Heart left ventricle (tissue), 13 donors: Measurements from ENCODE around the gene LRRC58.

ENCODE experiments used
- POLR2A ChIP-seq, 2 donors: fragments of 450-650 bp; IDR thresholded peaks; one replicate each; pipeline ENCODE4 v1.6.1; 2017; ENCODE audit warnings: antibody characterized with exemption in 2 of 2, mild to moderate bottlenecking in 2 of 2, moderate library complexity in 2 of 2
- TF ChIP-seq, protein P1 (sequence below), 12 donors: fragments of 200-600 bp; sonication (generic) in 4 of 12; IDR thresholded peaks; one replicate each; pipeline versions ENCODE4 v1.5.0 to v1.8.0; 2018 to 2022; ENCODE audit warnings: antibody characterized with exemption in 12 of 12, mild to moderate bottlenecking in 5 of 12
- donor health status: ischemic (EF 13 %, LVEDD 7.1; RV severe dilation, severe dysfunction).
- donor health status: DM: no; HTN: yes; CAD: no.
- donor health status: DM: no; HTN: no; CAD: no.
- donor health status: ischemic (EF 25% LVEDD 6.9; RV normal size, moderate dysfunction).
- donor health status: ischemic (EF 25% LVEDD 5.7; RV mildly dilated, moderate dysfunction).
- donor health status: ischemic (EF 35%, LVEDD 5.7; RV mildly dilated, moderate dysfunction).
- donor health status: nonischemic (EF 11% LVEDD 7.7; RV severe dilation, severe dysfunction).
- donor health status: DM: yes; HTN: yes; CAD: no.
- donor health status: PGD.
- donor health status: ischemic (EF 29% LVEDD 5.4; RV normal size, mild dysfunction).
- donor health status: nonischemic (EF 23%, LVEDD 6.1; RV moderate dilation, normal function).

DNA sequence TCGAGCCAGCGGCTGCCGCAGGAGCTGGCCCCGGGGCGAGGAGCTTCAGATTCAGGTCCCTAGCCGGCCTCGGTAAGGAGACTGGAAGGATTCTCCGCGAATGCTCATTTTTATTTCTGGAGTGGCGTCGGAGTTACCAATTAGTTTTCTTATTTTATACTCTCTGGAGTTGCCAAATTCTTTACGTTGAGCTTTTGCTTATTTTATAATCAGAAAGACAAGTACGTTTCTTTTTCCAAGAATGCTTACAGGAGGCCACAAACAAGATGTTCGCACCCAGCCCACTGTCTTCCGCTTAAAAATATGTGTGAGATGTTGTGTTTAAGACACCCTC is 63.7 kb downstream of the LRRC58 start:
- TF ChIP-seq, protein P1, sequence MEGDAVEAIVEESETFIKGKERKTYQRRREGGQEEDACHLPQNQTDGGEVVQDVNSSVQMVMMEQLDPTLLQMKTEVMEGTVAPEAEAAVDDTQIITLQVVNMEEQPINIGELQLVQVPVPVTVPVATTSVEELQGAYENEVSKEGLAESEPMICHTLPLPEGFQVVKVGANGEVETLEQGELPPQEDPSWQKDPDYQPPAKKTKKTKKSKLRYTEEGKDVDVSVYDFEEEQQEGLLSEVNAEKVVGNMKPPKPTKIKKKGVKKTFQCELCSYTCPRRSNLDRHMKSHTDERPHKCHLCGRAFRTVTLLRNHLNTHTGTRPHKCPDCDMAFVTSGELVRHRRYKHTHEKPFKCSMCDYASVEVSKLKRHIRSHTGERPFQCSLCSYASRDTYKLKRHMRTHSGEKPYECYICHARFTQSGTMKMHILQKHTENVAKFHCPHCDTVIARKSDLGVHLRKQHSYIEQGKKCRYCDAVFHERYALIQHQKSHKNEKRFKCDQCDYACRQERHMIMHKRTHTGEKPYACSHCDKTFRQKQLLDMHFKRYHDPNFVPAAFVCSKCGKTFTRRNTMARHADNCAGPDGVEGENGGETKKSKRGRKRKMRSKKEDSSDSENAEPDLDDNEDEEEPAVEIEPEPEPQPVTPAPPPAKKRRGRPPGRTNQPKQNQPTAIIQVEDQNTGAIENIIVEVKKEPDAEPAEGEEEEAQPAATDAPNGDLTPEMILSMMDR (IDR thresholded peaks at IDR 0.05) = no peak
- no peak for TF ChIP-seq POLR2A (IDR thresholded peaks at IDR 0.05)
